ENCODE results near the gene SHCBP1. TPM values are rescaled to one million over a fixed set of nuclear protein-coding genes. Genes with fewer than 3 reads are reported as not detected.

The SHCBP1 gene, protein sequence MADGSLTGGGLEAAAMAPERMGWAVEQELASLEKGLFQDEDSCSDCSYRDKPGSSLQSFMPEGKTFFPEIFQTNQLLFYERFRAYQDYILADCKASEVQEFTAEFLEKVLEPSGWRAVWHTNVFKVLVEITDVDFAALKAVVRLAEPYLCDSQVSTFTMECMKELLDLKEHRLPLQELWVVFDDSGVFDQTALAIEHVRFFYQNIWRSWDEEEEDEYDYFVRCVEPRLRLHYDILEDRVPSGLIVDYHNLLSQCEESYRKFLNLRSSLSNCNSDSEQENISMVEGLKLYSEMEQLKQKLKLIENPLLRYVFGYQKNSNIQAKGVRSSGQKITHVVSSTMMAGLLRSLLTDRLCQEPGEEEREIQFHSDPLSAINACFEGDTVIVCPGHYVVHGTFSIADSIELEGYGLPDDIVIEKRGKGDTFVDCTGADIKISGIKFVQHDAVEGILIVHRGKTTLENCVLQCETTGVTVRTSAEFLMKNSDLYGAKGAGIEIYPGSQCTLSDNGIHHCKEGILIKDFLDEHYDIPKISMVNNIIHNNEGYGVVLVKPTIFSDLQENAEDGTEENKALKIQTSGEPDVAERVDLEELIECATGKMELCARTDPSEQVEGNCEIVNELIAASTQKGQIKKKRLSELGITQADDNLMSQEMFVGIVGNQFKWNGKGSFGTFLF
- 37.5 and 39.0 TPM in 2 replicates for total RNA-seq

DNA sequence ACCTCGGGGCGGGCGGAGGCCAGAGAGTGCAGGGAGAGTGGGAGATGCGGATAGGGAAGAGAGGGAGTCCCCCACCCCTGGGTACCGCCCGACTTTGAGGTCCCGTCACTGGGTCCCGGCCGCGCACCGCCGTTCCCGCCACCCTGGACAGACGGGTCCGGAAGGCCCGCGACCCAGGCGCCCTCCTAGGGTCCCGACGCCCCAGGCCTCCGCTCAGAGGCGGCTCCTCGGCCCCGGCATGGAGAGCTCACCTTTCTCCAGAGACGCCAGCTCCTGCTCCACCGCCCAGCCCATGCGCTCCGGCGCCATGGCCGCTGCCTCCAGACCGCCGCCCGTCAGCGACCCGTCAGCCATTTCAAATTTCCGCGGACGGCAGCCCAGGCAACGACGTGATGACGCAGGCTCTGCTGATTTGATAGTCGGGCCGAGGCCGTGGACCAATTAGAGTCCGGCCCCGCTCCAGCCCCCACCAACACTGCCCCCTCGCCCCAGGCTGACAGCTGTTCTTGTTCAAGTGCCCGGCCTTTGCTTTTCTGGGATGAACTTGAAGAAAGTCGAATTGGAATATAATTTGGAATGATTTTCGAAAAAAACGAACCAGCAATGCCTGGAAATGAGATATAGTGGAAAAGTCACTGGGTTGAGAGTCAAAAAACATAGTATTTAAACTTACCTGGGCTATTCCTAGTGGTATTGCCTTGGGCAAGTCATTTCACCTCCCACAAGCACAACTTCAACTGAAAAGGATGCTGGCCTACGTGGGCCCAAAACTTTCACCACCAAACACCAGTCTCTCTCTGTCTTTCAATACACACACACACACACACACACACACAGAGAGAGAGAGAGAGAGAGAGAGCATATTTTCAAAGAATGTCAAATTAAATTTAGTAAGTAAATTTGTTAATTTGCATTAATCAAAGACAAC is at the start of gene SHCBP1:
TSS of gene SHCBP1 (minus strand) at position 374 of the 928 bp plus-strand sequence. CDS start at position 354, 20 bp downstream.

Other genes with a start within 250 kb of the SHCBP1 start
- gene VPS35, start 67.8 kb upstream of the SHCBP1 start, total RNA-seq = 84.8 and 128 TPM in 2 replicates
- 17.6 and 22.5 TPM in 2 replicates for gene ORC6, start 68.3 kb upstream of the SHCBP1 start, total RNA-seq
- under 0.01 and 1.4 TPM in 2 replicates for gene MYLK3, start 127.0 kb upstream of the SHCBP1 start, total RNA-seq
- gene C16orf87, start 209.8 kb upstream of the SHCBP1 start, total RNA-seq = 5.1 and 8.2 TPM in 2 replicates